Measurements from ENCODE around the gene GDAP1L1.
"Not testable (repeated sequence)": the region's sequence is repeated elsewhere in the genome, so short reads cannot be mapped to it uniquely, and the experiment has no call there.

The GDAP1L1 gene

GRCh38 chr20:44219791-44220190 is 27.3 kb upstream of the GDAP1L1 start:
- no peak for DNase-seq (ENCODE audit: low spot score)

DNA sequence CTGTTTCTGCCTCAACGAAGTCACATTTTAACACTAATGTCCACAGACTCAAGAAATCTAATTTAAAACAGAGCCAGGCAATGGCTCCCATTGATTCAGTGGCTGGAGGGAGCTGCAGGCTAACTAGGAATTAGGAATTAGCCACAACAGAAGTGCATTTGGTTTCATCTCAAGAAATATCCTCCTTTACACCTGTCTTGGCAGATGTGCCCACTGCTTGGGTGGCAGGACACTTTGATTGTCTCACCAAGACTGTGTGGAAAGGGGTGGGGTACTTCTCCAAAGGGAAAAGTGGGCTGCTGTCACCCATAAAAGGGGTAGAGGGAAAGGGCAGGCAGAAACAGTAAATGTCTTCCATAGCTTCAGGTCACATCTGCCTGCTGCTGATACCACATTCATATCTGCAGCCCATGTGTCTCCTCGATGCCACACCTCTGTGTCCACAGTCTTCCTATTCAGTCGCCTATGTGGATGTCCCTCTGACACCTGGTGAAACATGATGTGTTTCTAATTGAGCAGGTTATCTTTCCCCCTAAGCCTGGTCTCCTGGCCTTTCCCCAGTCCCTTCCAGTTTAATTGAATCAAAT is 25.6 kb upstream of the GDAP1L1 start:
- no peak for DNase-seq (ENCODE audit: low spot score)

- DNase-seq (ENCODE audit: low spot score): no peak
Observed at GRCh38 chr20:44222027-44222426, 25.1 kb upstream of the GDAP1L1 start.

DNA sequence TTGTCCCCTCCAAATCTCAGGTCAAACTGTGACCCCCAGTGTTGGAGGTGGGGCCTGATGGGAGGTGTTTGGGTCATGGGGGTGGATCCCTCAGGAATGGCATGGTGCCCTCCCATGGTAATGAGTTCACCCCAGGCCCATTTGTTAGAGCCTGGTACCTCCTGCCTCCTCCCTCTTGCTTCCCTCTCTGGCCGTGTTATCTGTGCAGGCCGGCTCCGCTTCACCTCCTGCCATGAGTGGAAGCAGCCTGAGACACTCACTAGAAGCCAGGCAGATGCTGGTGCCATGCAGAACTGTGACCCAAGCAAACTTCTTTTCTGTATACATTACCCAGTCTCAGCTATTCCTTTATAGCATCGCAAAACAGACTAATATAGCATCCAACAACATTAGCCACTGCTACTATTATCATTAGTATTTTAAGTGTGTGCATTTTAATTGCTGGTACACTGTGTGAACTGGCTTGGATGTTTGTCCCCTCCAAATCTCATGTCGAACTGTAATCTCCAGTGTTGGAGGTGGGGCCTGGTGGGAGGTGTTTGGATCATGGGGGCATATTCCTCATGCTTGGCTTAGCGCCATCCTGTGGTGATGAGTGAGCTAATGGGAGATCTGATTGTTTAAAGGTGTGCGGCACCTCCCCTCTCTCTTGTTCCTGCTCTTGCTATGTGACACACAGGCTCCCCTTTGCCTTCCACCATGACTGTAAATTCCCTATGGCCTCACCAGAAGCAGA is 24.3 kb upstream of the GDAP1L1 start:
- no peak for DNase-seq (ENCODE audit: low spot score)

GRCh38 chr20:44223721-44224120 is 23.4 kb upstream of the GDAP1L1 start:
- no peak for DNase-seq (ENCODE audit: low spot score)

- no peak for DNase-seq (ENCODE audit: low spot score)
Observed at GRCh38 chr20:44224637-44225036, 22.5 kb upstream of the GDAP1L1 start.

- DNase-seq (ENCODE audit: low spot score): no peak
Observed at GRCh38 chr20:44228465-44229258, 18.4 kb upstream of the GDAP1L1 start.

GRCh38 chr20:44231193-44231592 is 15.9 kb upstream of the GDAP1L1 start:
- no peak for DNase-seq (ENCODE audit: low spot score)

- DNase-seq (ENCODE audit: low spot score): no peak
Observed at GRCh38 chr20:44231713-44232468, 15.2 kb upstream of the GDAP1L1 start.

GRCh38 chr20:44232469-44232856 is 14.6 kb upstream of the GDAP1L1 start:
- not testable (repeated sequence) for DNase-seq (ENCODE audit: low spot score)

DNA sequence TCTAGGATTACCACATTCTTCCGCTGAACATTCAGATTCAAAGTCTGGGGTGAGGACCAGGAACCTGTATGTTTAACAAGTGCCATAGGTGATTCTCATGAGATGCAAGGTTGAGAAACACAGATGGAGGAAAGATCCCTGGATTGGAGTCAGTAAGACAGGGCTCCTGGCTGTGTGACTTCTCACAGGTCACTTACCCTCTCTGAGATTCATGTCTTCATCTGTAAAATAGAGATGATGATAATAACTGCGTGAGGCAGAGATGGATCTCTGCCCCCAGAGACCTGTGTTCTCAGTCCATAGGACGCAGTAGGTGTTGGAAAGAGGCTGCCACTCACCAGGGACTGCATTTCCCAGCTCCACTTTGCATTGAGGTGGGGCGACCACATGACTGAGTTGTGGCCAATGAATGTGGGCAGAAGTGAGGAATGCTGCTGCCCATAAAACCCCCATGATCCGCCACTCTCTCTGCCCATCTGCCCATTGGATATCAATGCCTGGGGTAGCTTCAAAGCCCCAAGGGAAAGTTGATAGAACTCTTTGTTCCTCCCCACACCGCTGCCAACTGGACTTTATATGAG is 13.6 kb upstream of the GDAP1L1 start:
- DNase-seq (ENCODE audit: low spot score): no peak

DNA sequence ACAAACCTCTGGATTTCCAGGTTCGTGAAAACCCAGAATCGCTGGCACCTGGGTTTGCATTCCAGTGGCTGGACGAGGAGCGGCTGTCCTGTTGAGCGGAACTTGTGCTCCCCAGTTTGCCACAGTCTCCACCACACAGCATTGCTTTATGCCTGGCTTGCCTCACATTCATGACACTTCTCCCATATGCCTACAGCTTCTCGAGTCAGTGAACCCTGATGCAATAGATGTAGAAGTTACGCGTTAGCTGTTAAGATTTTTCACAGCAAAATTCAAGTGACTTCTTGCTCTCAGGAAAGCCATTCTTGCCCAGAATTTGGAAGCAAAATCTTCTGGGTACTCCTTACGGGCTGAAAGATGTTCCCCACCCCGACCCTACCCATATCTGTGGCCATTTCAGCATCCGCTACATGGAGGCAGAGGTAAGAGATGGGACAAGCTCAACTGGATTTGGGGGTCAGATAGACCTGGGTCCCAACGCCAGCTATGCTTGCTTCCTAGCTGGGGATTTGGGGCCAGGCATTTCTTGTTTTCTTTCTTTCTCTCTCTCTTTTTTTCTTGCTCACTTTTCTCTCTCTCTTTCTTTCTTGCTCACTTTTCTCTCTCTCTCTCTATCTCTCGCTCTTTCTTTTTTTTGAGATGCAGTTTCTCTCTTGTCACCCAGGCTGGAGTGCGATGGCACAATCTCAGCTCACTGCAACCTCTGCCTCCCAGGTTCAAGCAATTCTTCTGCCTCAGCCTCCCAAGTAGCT is 12.4 kb upstream of the GDAP1L1 start:
- no peak for DNase-seq (ENCODE audit: low spot score)

DNA sequence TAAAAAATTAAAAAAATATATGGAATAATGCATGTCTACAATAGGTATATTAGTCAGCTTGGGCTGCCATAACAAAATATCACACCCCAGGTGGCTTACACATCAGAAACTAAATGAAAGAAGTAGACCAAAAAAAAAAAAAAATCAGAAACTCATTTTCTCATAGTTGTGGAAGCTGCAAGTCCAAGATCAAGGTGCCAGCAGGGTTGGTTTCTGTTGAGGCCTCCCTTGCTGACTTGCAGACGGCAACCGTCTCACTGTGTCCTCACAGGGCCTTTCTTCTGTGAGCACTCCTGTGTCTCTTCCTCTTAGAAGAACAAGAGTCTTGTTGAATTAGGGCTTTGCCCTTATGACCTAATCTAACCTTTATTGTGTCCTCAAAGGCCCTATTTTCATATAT is 11.4 kb upstream of the GDAP1L1 start:
- no peak for DNase-seq (ENCODE audit: low spot score)

- DNase-seq (ENCODE audit: low spot score): not testable (repeated sequence)
Observed at GRCh38 chr20:44236840-44237239, 10.3 kb upstream of the GDAP1L1 start.

GRCh38 chr20:44241796-44242195 is 5.3 kb upstream of the GDAP1L1 start:
- DNase-seq (ENCODE audit: low spot score): no peak

- no peak for DNase-seq (ENCODE audit: low spot score)
Observed at GRCh38 chr20:44245977-44246376, 1.1 kb upstream of the GDAP1L1 start.

DNA sequence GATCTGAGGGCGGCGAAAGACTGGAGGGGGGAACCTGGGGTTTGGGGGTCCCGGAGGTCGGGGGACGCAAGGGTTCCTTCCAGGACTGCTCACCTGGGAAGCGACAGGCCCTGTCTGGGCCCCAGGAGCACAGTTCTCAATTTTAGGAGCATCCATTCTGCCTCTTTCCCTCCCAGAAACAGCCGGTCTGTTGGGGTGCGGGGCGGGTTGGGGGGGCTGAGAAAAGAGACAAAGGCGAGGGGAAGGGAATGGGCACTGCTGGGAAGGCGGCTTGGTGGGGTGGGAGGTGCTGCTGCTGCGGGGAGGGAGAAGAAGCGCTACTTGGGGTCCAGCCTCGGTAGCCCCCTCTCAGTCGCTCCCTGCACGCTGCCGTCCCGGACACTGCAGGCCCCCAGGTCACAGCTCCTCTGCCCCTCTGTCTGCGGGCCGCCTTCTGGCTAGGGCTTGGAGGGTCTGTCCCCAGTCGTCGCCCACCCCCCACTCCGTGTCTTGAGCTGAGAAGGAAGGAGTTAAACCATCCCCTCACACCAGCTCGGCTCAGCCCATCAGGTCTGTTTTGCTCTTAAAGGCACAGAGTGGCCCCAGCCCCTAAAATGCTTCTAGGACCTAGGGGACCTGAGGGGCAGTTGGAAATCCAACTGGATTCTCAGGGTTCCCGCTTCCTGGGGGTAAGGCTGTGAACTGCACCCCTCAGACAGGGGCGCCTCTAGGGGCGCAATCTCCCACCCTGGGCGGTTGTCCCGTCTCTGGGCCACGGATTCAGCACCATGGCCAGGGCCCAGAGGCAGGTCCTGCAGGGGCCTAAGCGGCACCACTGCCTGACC is 690 bp downstream of the GDAP1L1 start:
- no peak for DNase-seq (ENCODE audit: low spot score)

GRCh38 chr20:44248410-44248759 is 1.3 kb downstream of the GDAP1L1 start:
- DNase-seq (ENCODE audit: low spot score): no peak

DNA sequence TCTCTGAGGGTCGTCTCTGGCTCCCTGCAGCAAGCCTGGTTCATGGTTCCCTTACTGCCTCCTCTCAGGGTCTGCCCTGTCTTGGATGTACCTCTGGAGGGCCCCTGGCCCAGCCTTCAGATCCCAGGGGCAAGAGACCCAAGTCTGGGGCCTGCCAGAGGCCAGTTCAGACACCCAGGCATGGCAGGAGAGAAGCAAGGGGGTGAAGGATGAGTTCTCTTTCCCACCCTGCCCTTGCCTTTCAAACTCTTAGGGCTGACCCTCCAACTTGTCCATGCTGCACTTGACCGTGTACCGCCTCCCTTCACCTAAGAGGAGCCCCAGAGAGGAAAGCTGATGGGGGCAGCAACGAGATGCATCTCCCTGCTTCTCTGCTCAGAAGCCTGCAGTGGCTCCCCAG is 4.2 kb downstream of the GDAP1L1 start:
- DNase-seq (ENCODE audit: low spot score): no peak

DNA sequence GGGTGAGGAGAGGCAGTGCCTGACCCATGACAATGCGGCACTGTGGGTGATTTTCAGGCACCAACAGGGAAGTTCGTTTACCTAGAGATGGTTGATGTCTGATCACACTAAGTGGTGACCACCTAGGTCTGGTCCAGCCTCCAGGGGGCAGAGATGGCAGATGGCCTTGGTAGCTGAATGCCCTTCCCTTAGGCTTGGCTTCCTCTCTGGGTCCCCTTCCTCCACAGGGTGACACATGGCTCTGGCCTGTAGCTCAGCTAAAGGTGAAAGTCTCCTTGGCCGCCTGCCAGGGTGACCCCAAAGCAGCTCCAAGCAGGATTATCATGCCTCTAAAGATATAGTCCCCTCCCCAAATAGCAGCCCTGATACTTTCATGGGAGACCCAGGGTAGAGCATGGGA is 6.4 kb downstream of the GDAP1L1 start:
- no peak for DNase-seq (ENCODE audit: low spot score)

- no peak for DNase-seq (ENCODE audit: low spot score)
Observed at GRCh38 chr20:44254073-44254472, 7.0 kb downstream of the GDAP1L1 start.
